Measurements from ENCODE around the gene STXBP4. TPM values are rescaled to one million over a fixed set of nuclear protein-coding genes. Genes with fewer than 3 reads are reported as not detected.

Gene STXBP4
- total RNA-seq, 1 experiment from 2014 or later, result 16.5 TPM

- Histone ChIP-seq H3K4me1 (ENCODE audit: insufficient read depth, low read length) (no peaks in the 10 kb centered on the region; the same call in 1 of the 2 replicates), H3K4ac (ENCODE audit: low read depth, low read length) (no peak overlapping the region), H3K4me2 (ENCODE audit: insufficient read depth, insufficient read length, low read length) (no peak overlapping the region), H4K8ac (replicated peaks; ENCODE audit: insufficient read length, low read depth, low read length) (no peak overlapping the region), H2BK20ac (ENCODE audit: low read depth, low read length, poor library complexity, severe bottlenecking) (no peak overlapping the region), H3K56ac (ENCODE audit: insufficient read length, low read depth, low read length) (no peak overlapping the region), H3K9ac (ENCODE audit: extremely low read depth, insufficient read length, low read length) (no peak overlapping the region), H3K27me3 (ENCODE audit: insufficient read depth, low read length) (no peaks in the 10 kb centered on the region), H3K23me2 (ENCODE audit: insufficient read length, low read depth, low read length, poor library complexity, severe bottlenecking) (no peaks in the 10 kb centered on the region), H4K5ac (ENCODE audit: insufficient read length, low read depth, low read length) (no peak overlapping the region), H3K23ac (ENCODE audit: insufficient read length, low read depth, low read length) (no peak overlapping the region), H3K79me1 (ENCODE audit: insufficient read depth, low read depth, low read length, poor library complexity, severe bottlenecking) (no peaks in the 10 kb centered on the region), H3K18ac (ENCODE audit: insufficient read length, low read depth, low read length) (no peak overlapping the region), H3T11ph (ENCODE audit: low read length) (no peak overlapping the region), H3K79me2 (ENCODE audit: insufficient read depth, low read length) (no peaks in the 10 kb centered on the region), H4K20me1 (ENCODE audit: control insufficient read depth, insufficient read depth, insufficient read length) (no peaks in the 10 kb centered on the region), H4K91ac (ENCODE audit: insufficient read length, low read depth, low read length) (no peak overlapping the region), H2BK12ac (ENCODE audit: insufficient read length, low read depth, low read length) (no peak overlapping the region), H2BK15ac (ENCODE audit: low read depth, low read length) (no peak overlapping the region), H2BK120ac (ENCODE audit: low read depth, low read length, poor library complexity, severe bottlenecking) (no peak overlapping the region), H3K9me3 (ENCODE audit: control insufficient read depth, low read depth, low read length) (no peaks in the 10 kb centered on the region), H2AFZ (ENCODE audit: low read length) (no peak overlapping the region), H3K14ac (ENCODE audit: insufficient read depth, low read length) (no peak overlapping the region), H2BK5ac (ENCODE audit: insufficient read length, low read length) (no peak overlapping the region), H3K27ac (ENCODE audit: insufficient read length, low read depth, low read length) (no peak overlapping the region), H2AK5ac (ENCODE audit: insufficient read length, low read length) (no peak overlapping the region)
- H3K36me3 Mint-ChIP-seq (ENCODE audit: insufficient read depth in 1 of 3, low read depth in 3 of 3), result peaks cover 0 to 8% (median 4%) of the 10 kb centered on the region in 3 experiments; a peak in 5 of 7 replicates
- peak overlapping the region; percentile 11 to 58 (median 53); a peak in 6 of 7 replicates for H3K27ac Mint-ChIP-seq
- H3K4me3 Mint-ChIP-seq, result no peak overlapping the region
- TF ChIP-seq, protein P1, sequence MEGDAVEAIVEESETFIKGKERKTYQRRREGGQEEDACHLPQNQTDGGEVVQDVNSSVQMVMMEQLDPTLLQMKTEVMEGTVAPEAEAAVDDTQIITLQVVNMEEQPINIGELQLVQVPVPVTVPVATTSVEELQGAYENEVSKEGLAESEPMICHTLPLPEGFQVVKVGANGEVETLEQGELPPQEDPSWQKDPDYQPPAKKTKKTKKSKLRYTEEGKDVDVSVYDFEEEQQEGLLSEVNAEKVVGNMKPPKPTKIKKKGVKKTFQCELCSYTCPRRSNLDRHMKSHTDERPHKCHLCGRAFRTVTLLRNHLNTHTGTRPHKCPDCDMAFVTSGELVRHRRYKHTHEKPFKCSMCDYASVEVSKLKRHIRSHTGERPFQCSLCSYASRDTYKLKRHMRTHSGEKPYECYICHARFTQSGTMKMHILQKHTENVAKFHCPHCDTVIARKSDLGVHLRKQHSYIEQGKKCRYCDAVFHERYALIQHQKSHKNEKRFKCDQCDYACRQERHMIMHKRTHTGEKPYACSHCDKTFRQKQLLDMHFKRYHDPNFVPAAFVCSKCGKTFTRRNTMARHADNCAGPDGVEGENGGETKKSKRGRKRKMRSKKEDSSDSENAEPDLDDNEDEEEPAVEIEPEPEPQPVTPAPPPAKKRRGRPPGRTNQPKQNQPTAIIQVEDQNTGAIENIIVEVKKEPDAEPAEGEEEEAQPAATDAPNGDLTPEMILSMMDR (conservative IDR thresholded peaks at IDR 0.05), result no peak
- peaks cover 7 to 8% of the 10 kb centered on the region in 2 experiments for H3K4me1 Mint-ChIP-seq
- DNase-seq, result no peak
- no CpG with 5 or more reads among the region's 3 CpGs for WGBS (ENCODE audit: extremely low coverage, insufficient read length, low lambda C conversion rate)
- peaks cover 0 to 1% of the 10 kb centered on the region in 2 experiments; a peak in 1 of 5 replicates for H3K9me3 Mint-ChIP-seq
- no peaks in the 10 kb centered on the region for H3K27me3 Mint-ChIP-seq (ENCODE audit: low read depth)
These were observed 121.5 kb downstream of the STXBP4 start for GRCh38 chr17:55090079-55090492.

All from H9 (cell line).